HG03460 (cell line): Measurements from ENCODE around the gene C14orf180.

Experiments used
- ATAC-seq: cut with Tn5 transposase; IDR thresholded peaks from one replicate; pipeline ENCODE4 v1.9.1; 2021; ENCODE audit not compliant: unreplicated experiment

C14orf180 gene

DNA sequence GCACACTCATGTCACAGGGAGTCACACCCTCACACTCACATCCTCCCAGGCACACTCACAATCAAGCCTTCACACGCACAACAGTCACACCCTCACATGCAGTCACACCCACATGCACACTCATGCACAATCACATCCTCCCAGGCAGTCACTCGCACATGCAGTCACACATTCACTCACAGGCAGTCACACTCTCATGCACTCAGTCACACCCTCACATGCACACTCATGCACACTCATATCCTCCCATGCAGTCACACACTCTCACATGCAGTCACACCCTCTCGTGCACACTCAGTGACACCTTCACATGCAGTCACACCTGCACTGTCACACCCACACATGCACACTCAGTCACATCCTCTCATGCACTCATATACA, 12.7 kb downstream of the C14orf180 start:
- ATAC-seq = no peak

DNA sequence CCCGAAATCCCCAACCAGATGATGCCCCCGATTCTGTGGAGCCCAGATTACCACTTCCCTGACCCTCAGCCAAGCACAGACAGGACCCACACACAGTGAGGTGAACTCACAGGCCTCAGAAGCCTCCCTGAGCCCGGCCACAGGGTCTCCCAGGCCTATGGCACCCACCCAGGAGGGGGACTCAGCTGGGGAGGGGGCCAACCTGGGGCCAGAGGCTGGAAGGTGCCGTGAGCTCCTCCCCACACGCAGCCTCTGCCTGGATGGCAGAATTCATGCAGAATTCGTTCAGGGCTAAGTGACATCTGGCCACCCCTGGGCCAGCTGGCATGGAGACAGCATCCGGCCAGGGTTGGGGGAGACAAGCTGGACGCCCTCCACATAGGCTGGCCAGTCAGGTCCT, 13.2 kb downstream of the C14orf180 start:
- no peak for ATAC-seq

DNA sequence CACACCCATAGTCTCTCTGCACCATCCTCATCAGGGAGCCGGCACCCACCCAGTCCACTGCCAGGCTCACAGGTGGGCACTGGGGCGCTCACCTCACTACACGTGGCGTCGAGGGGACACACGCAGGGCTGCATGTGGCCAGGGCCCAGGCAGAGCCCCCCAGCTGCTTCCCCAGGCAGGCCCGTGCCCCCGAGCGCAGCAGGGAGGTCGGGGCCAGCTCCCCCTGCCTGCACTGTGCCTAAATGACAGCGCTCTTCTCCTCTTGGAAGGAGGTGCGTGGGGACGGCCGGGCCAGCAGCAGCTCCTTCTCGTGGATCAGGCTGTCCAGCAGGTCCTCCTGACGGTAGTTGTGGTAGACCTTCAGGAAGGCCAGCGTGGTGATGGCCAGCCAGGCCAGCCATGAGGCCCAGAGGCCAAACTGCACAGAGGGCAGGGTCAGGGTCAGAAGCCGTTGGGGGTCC, 13.7 kb downstream of the C14orf180 start:
- no peak for ATAC-seq

DNA sequence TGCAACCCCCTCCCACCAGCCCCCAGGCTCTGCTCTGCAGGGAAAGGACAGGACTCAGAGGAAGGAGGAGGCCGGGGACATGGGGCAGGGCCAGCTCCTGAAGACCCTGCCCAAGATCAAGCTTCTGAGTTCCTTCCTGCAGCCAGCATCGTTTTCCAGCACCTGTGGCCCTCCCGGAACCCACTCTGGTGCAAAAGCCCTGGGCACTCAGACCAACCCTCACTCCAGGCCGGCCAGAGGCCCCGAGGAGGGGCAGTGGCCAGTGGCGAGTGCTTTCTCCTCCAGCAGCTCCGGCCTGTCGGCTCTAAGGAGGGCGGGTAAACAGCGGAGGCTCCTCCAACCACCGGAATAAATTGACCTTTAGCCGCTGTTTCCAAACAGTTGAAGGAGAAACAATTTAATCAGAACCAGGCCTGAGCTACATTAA, 14.2 kb downstream of the C14orf180 start:
- ATAC-seq = no peak

DNA sequence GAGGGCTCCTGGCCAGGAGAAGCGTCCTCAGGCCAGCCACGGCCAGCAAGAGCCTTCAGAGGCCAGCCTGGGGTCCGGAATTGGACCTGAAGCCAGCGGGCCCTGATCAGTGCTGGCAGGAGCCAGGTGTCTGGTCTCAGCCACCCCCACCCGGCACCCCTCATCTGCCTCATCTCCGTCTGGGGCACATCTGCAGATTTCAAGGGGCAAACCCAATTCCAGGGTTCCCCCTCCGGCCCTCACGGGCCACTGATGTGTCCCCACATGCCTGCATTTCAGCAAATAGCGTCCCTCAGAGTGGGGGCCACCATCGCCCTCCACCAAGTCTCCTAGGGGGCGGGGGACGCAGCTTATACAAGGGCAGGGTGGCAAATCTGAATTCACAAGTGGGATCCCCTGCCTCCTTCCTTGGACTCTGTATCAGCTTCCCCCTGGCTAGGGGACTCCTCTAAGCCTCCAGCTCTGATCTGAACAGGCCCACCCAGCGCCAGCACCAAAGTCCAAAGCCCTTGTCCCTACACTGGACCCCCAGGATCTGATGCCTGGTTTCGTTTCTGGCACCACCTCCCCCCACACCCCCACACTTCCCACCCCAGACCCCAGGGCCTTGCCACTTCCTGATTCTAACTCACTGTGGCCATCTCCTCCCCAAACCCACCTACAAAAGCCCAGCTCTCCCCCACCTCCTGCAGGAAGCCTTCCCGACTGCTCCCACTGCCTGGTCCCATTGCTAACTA, 14.9 kb downstream of the C14orf180 start:
- no peak for ATAC-seq

DNA sequence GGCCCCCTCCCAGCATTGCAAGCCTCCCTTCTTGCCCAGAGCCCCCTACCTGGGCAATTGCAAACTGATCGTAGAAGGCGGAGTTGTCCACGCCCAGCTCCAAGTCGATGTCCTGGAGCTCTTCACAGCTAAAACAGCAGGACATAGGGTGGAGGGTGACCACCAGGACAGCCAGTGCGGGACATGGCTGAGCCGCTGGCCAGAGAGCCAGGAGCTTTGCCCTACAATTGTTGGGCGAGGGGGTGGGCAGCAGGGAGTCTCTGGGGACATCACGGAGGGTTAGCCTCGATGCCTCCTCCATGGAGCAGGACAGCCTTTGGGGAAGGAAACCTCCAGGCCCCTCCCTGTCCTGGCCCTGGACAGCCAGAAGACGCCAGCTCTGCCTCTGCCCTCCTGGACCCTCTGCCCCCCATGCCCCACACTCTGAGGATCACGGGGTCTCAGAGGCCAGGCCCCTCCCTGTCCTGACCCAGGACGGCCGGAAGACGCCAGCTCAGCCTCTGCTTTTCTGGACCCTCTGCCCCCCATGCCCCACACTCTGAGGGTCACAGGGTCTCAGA, 15.6 kb downstream of the C14orf180 start:
- ATAC-seq = no peak

DNA sequence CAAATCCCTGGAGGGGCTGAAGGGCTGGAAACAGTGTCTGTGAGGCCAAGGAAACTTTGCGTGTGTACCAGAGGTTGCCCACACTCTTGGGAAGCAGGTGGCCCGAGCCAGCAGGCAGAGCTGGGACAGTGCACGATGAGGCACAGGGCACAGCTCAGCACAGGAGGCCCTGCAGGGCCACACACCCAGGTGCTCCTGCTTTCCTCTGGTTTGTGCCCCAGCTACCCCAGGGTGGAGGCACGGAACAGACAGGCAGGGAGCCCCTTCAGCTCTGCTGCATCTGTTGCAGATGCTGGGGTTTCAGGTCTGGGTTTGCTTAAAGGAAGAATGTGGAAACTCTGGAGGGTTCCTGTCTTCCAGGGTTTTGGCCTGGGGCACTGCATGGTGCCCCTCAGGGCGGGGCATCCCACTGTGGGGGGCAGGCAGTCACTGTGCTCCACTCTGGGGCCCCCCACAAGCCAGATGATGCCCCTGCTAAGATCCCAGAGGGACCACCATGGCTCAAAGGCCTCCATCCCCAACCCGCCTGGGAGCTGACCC, 16.4 kb downstream of the C14orf180 start:
- ATAC-seq = no peak

DNA sequence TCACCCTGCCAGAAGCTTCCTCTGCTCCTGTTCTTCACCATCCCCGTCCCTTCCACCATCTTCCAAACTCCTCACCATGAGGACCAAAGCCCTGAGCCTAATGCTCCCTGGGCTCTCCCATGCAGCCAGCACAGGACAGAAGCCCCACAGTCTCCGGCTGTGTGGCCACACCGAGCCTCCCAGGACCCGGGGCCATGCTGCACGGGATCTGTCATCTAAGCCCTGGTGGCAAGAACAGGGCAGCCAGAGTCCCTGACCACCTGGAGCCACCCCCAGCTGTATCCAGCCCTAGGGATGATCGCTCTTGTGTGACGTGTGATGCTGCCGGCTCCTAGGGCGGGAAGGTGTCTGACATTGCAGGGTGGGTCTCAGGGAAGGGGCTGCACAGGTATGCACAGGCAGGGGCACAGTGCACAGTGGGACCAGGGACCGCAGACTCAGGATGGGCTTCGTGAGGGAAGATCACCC, 16.9 kb downstream of the C14orf180 start:
- no peak for ATAC-seq

DNA sequence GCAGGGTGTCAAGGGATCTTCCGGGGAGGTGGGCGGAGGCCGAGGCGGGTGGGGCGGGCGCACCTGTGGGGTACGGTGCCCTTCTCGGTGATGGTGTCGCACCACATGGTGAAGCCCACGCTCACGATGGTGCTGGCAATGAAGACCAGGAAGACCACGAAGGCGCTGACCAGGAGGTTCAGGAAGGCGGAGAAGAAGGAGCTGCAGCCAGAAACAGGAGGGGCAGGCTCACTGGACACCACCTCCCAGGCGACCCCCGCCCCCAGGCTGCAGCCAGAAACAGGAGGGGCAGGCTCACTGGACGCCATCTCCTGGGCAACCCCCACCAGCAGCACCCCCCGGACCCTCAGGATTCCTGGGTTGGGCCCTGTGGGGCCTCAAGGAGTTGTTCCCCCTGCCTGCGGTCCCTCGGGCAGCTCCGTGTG, 17.4 kb downstream of the C14orf180 start:
- ATAC-seq = no peak

DNA sequence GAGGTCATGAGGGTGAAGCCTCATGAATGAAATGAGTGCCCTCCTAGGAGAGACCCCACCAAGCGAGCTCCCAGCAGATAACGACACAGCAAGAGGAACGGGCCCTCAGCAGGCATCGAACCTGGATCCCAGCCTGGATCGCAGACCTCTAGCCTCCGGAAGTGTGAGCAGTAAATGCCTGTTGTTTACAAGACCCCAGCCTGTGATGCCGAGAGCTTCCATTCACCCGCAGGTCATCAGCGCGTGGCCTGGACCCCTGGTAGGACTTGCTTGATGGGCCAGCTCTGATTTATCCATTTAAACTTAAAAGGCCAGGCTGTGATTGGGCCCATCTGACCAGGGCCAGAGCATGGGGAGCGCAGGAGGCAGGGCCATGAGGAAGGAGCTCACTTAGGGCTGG, 18.0 kb downstream of the C14orf180 start:
- no peak for ATAC-seq

DNA sequence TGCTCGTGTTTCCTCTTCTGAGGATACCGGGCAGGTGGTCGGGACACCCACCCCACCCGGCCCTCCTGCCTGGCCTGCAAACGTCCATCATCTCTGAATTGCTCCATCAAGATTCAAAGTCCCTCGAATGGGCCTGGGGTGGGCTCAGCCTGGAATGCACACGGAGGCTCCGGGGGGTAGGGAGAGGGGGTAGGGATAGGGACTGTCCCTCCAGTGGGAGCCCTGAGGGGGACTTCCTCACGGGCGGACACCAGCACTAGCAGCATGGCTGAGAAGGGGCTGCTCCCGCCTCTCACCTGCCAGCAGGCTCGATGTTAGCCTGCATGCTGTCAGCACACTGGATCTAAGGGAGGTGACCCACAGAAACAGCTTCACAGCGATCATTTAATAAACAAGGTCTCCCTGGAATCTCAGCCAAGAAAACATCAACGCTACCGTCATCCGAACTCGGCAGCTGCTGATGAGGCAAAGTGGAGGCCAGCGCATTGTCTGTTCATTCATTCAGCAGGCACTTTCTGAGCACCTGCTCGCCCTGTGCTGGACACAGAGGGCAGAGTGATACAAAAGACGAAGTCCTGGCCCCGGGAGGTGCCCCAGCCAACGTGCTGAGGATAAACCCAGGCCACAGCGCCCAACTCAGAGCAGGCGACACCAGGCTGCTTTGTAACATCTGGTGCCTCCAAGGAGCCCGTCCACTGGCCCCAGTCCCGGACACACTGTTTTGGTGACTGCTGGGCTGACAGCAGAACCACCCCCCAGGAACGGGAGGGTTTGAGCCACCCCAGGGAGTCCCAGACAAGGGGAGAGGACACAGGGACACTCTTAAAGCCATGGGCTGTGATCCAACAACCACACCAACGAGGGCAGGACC, 18.7 kb downstream of the C14orf180 start:
- ATAC-seq = no peak

DNA sequence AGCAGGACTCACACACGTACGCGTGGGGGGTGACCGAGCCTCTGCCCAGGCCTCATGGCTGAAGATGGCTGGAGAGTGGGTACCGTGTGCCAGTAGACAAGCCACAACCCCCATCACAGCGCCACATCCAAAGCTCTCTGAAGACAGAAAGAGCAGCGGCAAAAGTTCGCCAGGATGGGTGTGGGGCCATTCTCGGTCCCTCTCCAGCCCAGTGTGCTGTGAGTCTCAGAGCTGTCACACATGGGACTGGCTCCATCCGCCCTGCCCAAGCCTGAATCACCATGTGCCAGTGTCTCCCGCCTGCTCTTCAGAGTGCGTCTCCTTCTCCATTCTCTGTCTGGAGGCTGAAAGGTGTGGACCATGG, 19.3 kb downstream of the C14orf180 start:
- ATAC-seq = no peak

DNA sequence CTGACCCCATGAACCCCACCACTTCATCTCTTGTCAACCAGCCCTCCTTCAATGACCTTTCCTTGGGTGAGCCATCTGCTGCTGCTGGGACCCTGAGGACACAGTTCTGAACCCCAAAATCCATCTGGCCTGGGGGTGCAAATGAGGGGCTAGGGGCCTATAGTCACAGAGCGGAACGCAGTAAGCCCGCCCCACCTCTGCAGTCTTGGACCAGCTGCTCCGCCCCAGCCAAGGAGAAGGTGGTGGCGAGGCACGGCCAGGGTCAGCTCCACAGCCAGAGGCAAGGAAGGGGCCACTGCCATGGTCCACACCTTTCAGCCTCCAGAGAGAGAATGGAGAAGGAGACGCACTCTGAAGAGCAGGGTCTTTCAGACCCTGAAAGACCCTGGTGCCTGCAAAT, 19.9 kb downstream of the C14orf180 start:
- no peak for ATAC-seq

DNA sequence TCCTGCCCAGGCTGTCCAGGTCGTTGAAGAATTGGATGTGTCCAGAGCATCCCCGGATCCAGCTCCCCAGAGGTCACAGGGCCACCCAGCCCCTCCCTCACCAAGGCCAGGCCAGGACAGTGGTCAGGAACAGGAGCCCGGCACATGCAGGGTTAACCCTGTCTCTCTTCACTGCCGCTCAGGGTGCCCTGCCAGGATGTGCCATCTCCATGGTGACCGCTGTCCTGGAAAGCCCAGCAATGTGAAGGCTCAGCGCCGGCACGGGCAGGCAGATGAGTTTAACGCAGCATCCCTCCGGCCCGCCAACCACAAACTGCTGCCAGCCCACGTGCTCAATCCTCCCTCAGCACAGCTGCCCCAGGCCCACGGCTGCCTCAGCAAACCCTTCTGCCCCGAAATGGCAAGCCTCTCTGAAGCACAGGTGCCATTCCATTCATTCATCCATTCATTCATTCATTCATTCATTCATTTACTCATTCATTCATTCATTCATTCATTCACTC, 20.6 kb downstream of the C14orf180 start:
- ATAC-seq = no peak

DNA sequence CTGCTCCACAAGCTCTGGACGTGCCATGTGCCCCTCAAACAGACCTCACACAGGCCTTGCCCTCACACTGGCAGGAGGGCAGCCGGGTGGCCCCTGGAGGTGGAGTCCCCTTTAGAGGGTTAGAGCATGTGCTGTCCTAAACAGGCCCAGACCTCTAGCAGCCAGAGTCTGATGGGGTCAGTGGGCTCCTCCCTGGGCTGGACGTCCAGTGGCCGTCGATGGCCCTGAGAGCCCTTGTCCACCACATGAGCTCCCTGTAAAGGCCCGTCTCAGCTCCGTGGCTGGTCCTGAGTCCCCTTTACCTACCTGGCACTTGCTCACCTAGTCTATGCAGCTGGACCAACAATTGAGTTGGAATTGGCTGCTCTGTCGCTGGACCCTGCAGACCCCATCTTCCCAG, 21.2 kb downstream of the C14orf180 start:
- ATAC-seq = no peak

DNA sequence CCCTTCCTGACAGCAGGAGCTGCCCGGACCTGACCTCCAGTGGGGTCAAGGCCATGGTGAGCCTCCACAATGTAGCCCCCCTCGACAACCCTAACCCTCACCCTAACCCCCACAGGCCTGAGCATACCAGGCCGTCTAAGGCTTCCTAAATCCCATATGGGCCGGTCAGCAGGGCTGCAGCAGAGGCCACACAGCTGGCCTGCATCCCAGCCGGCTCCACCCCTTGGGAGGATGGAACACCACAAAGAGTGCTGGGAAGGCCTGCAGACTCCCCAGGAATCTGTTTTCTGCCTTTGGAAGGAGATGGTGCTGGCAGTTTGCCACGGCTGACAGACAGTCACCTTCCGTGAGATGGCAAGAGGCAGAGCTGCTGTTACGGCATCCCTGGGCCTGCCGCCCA, 22.2 kb downstream of the C14orf180 start:
- no peak for ATAC-seq

DNA sequence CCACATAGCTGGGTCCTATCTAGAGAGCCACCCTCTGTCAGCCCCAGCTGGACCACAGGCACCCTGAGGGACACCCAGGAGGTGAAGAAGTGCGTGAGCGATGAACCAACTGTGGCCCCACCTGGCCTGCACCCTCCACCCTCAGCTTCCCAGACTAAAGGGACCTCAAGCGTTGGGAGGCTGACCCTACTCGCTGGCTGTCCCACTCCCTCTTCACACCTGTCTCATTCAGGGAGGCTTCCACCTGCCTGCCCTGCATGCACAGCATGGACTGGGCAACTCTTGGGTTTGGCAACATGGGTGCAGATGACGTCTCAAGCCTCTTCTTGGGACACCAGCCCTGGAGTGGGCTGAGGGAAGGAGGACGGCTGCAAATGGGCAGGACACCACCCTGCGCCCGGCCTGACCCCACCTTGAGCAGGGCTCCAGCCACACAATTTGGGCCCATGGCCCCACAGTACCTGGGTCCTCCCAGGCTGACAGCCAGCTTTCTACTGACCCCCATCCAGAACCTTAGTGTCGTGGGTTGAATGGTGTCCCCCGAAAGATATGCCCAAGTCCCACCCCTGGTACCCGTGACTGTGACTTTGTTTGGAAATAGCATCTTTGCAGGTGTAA, 22.9 kb downstream of the C14orf180 start:
- no peak for ATAC-seq

DNA sequence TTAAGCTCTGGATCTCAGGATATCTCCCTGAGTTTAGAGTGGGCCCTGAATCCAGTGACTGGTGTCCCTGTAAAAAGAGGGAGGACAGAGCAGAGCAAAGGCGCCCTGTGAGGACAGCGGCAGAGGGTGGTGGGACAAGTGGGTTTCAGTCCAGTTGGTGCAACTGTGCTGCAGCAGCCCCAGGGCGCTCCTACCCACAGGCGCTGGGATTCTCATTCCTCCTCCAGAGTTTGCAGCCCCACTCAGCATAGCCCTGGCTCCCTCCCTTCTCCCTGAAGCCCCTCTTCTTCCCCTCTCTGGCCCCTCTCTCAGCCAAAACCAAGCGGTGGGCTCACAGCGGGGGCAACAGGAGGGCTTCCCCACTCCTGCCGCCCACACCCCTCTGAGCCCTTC, 23.4 kb downstream of the C14orf180 start:
- no peak for ATAC-seq

DNA sequence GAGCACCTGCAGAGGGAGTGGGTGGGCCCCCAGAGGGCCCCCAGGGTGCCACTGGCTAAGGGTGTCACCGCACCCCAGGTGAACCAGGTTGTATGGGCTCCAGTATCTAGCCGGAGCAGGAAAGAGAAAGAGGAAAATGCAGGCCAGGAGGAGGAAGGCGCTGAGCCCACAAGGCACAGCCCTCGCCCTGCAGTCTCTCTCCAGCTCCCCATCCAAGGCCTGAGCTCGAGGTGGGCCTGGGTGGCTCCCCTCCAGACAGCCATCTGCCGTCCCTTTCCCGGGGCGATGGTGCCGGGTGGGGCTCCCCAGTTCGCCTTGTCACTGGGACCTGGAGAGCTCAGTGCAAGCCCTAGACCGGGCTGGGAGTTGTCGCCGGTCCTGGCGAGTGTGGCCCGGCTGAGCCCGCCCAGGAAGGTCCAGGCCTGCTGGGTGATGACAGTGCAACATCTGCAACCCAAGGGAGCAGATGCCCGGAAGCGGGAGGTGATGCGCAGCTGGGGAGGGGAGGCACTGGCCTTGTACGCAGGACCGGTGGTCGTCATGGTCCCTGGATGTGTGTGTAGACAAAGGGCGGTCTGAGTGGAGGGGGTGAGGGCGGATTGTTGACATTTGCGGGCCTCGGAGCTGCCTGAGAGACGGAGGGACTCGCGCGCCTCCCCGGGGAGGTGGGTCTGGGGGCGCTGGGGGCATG, 24.3 kb downstream of the C14orf180 start:
- ATAC-seq = no peak
